ENCODE measurements around the gene UBE2QL1. TPM values are rescaled to one million over a fixed set of nuclear protein-coding genes. Genes with fewer than 3 reads are reported as not detected.

Gene UBE2QL1
- polyA plus RNA-seq, 2 of the 4 experiments (the other 2 are of a cell fraction), result 0.04 TPM

GRCh38 chr5:6473284-6473683 is 24.6 kb downstream of the UBE2QL1 start:
- FAIRE-seq (no peak), DNase-seq (ENCODE audit: low read depth in 1 of 2, low spot score in 1 of 2) (no peak), ATAC-seq (no peak)
- Histone ChIP-seq H3K9me3 (no peaks in the 10 kb centered on the region), H3K4me2 (no peak overlapping the region), H3K4me1 (0 out of 3 replicates have a peak, but pooled peaks cover 4% of the 10 kb centered on the region), H3K4me3 (no peak overlapping the region), H3K27ac (no peak overlapping the region)
- WGBS (ENCODE audit: missing lambda C conversion rate), result 51% methylated on average over 6 of the region's 6 CpGs
- POLR2A ChIA-PET, result no interaction called here
- TF ChIP-seq GATA3 (IDR thresholded peaks at IDR 0.05; ENCODE audit: borderline replicate concordance) (no peak), HDAC2 (IDR thresholded peaks at IDR 0.05) (no peak), FOXS1 (CRISPR knock-in tag; IDR thresholded peaks at IDR 0.05) (no peak)
- CTCF ChIA-PET, result interaction anchor here (2.6 kb wide), 1 partner anchor 12 kb away, joined by 7 read pairs; no protein-coding TSS in a partner anchor

- ATAC-seq, result peak in 1 of 2 experiments; percentile 24; a peak in 1 of 6 replicates
- no peak for FAIRE-seq
- Histone ChIP-seq H3K4me1 (0 out of 3 replicates have a peak, but pooled peaks cover 4% of the 10 kb centered on the region), H3K4me2 (no peak overlapping the region), H3K27ac (no peak overlapping the region), H3K9me3 (no peaks in the 10 kb centered on the region), H3K4me3 (no peak overlapping the region)
- WGBS (ENCODE audit: missing lambda C conversion rate), result 15% methylated on average over 5 of the region's 9 CpGs
- no peak for DNase-seq (ENCODE audit: low read depth in 1 of 2, low spot score in 1 of 2)
- ChIA-PET CTCF (interaction anchor here (0.7 to 2.6 kb wide), 5 partner anchors 10 to 984 kb away, joined by 3 to 7 read pairs (median 3); no protein-coding TSS in a partner anchor), POLR2A (no interaction called here)
- TF ChIP-seq MAFK (IDR thresholded peaks at IDR 0.05; ENCODE audit: partially characterized antibody) (no peak), HDAC2 (IDR thresholded peaks at IDR 0.05) (no peak), FOSB (CRISPR knock-in tag; IDR thresholded peaks at IDR 0.05) (no peak)
These were observed 27.1 kb downstream of the UBE2QL1 start for GRCh38 chr5:6475626-6476312.

DNA sequence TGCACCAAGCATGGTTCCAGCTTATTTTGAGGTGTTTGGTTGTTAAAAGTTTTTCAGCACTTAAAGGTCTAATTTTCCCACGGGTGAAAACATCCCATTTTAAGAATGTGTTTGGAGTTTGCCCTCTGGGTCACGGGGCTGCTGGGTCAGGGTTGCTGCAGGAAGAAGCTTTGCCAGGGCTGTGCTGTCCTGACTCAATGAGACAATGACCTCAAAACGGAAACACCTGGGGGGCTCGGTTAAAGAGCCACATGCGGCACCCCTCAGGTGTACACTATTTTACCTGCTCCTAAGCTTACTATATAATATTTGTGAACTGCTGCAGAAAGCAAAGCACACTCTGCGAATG is 27.6 kb downstream of the UBE2QL1 start:
- no peak for FAIRE-seq
- 41% methylated on average over 6 of the region's 6 CpGs for WGBS (ENCODE audit: missing lambda C conversion rate)

DNA sequence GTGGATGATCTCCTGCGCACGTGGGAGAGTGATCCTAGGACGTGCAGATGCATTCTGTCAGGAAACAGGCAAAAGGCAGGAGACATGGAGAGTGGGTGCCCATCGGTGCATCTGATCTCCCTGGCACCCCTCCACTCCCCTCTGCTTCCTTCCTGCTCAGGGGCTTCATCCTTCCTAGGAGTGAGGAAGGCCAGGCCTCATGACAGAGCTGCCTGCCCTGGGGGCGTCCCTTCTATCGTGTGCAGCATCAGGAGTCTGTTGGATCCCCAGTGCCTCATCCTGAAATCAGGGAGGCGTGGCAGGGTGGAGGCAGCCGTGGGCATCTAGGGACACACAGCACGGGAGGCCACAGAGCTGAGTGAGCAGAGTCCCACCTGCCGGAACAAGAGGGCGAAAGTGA is 30.1 kb downstream of the UBE2QL1 start:
- Histone ChIP-seq H3K9me3 (no peaks in the 10 kb centered on the region), H3K4me2 (no peak overlapping the region), H3K4me3 (no peak overlapping the region), H3K4me1 (no peaks in the 10 kb centered on the region), H3K27ac (no peak overlapping the region)
- FAIRE-seq, result no peak
- 35% methylated on average over 11 of the region's 11 CpGs for WGBS (ENCODE audit: missing lambda C conversion rate)
- DNase-seq (ENCODE audit: low read depth in 1 of 2, low spot score in 1 of 2), result no peak
- ATAC-seq, result no peak
- ChIA-PET CTCF (interaction anchor here (1.1 to 1.8 kb wide), 2 partner anchors 18 to 213 kb away, joined by 3 read pairs; no protein-coding TSS in a partner anchor), POLR2A (no interaction called here)
- TF ChIP-seq KDM5A (IDR thresholded peaks at IDR 0.05) (no peak), HOXB13 (CRISPR knock-in tag; IDR thresholded peaks at IDR 0.05; ENCODE audit: low read depth) (no peak), CTCF (IDR thresholded peaks at IDR 0.05) (no peak), KDM1A (IDR thresholded peaks at IDR 0.05; ENCODE audit: low read depth) (no peak), JUN (IDR thresholded peaks at IDR 0.05) (no peak), RFX5 (IDR thresholded peaks at IDR 0.05) (no peak), FOSL2 (IDR thresholded peaks at IDR 0.05) (no peak), FOSL2 (CRISPR knock-in tag; IDR thresholded peaks at IDR 0.05) (no peak), JUNB (IDR thresholded peaks at IDR 0.05) (no peak), HOXA7 (CRISPR knock-in tag; IDR thresholded peaks at IDR 0.05) (no peak), PHF8 (IDR thresholded peaks at IDR 0.05; ENCODE audit: borderline replicate concordance, low read depth) (no peak), NR3C1 (IDR thresholded peaks at IDR 0.05) (no peak)

More for the DNA sequence above, 27.6 kb downstream of the UBE2QL1 start:
- Histone ChIP-seq H3K4me1 (0 out of 3 replicates have a peak, but pooled peaks cover 4% of the 10 kb centered on the region), H3K4me3 (no peak overlapping the region), H3K9me3 (no peaks in the 10 kb centered on the region), H3K27ac (no peak overlapping the region), H3K4me2 (no peak overlapping the region)
- no peak for ATAC-seq
- CTCF ChIA-PET, result interaction anchor here (0.7 to 1.4 kb wide), 3 partner anchors 19 to 36 kb away, joined by 3 read pairs; no protein-coding TSS in a partner anchor
- POLR2A ChIA-PET, result no interaction called here
- TF ChIP-seq MAX (IDR thresholded peaks at IDR 0.05), result no peak
- TF ChIP-seq RARB (CRISPR knock-in tag; IDR thresholded peaks at IDR 0.05), result no peak
- no peak for TF ChIP-seq HEYL (CRISPR knock-in tag; IDR thresholded peaks at IDR 0.05)
- no peak for TF ChIP-seq HOXB5 (CRISPR knock-in tag; IDR thresholded peaks at IDR 0.05)
- TF ChIP-seq, protein P1, sequence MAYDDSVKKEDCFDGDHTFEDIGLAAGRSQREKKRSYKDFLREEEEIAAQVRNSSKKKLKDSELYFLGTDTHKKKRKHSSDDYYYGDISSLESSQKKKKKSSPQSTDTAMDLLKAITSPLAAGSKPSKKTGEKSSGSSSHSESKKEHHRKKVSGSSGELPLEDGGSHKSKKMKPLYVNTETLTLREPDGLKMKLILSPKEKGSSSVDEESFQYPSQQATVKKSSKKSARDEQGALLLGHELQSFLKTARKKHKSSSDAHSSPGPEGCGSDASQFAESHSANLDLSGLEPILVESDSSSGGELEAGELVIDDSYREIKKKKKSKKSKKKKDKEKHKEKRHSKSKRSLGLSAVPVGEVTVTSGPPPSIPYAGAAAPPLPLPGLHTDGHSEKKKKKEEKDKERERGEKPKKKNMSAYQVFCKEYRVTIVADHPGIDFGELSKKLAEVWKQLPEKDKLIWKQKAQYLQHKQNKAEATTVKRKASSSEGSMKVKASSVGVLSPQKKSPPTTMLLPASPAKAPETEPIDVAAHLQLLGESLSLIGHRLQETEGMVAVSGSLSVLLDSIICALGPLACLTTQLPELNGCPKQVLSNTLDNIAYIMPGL (CRISPR knock-in tag; IDR thresholded peaks at IDR 0.05; ENCODE audit: borderline replicate concordance), result no peak
- TF ChIP-seq BHLHE40 (IDR thresholded peaks at IDR 0.05; ENCODE audit: low read depth, low read length), result no peak
- TF ChIP-seq CEBPB (IDR thresholded peaks at IDR 0.05), result no peak
- no peak for TF ChIP-seq ZC3H11A (IDR thresholded peaks at IDR 0.05)
- no peak for TF ChIP-seq ATOH8 (CRISPR knock-in tag; IDR thresholded peaks at IDR 0.05; ENCODE audit: low read depth)
- TF ChIP-seq, protein P2, sequence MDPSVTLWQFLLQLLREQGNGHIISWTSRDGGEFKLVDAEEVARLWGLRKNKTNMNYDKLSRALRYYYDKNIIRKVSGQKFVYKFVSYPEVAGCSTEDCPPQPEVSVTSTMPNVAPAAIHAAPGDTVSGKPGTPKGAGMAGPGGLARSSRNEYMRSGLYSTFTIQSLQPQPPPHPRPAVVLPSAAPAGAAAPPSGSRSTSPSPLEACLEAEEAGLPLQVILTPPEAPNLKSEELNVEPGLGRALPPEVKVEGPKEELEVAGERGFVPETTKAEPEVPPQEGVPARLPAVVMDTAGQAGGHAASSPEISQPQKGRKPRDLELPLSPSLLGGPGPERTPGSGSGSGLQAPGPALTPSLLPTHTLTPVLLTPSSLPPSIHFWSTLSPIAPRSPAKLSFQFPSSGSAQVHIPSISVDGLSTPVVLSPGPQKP (IDR thresholded peaks at IDR 0.05; ENCODE audit: low read depth, low read length), result no peak
- TF ChIP-seq FOXS1 (CRISPR knock-in tag; IDR thresholded peaks at IDR 0.05), result no peak
- no peak for DNase-seq (ENCODE audit: low read depth in 1 of 2, low spot score in 1 of 2)
